NAMALWA (cell line): ENCODE results near the gene PLET1.

Experiments used
- DNase-seq: peaks from one replicate; pipeline ENCODE4 v3.0.0-alpha.2; 2015; ENCODE audit warnings: low spot score

PLET1 gene

GRCh38 chr11:112260490-112260889 is at the start of gene PLET1:
Gene PLET1 (minus strand): TSS chr11:112260860. CDS start chr11:112260589, 271 bp downstream.
- no peak for DNase-seq

- DNase-seq: no peak
Observed at GRCh38 chr11:112310419-112310818, 49.8 kb upstream of the PLET1 start.

GRCh38 chr11:112308651-112309050 is 48.0 kb upstream of the PLET1 start:
- DNase-seq: no peak

- DNase-seq: no peak
Observed at GRCh38 chr11:112307616-112308015, 47.0 kb upstream of the PLET1 start.

GRCh38 chr11:112306230-112306629 is 45.6 kb upstream of the PLET1 start:
- no peak for DNase-seq

- no peak for DNase-seq
Observed at GRCh38 chr11:112304914-112305313, 44.3 kb upstream of the PLET1 start.

GRCh38 chr11:112303616-112304015 is 43.0 kb upstream of the PLET1 start:
- no peak for DNase-seq

- DNase-seq: no peak
Observed at GRCh38 chr11:112302226-112302868, 41.7 kb upstream of the PLET1 start.

GRCh38 chr11:112300094-112300786 is 39.6 kb upstream of the PLET1 start:
- no peak for DNase-seq

GRCh38 chr11:112298535-112298934 is 37.9 kb upstream of the PLET1 start:
- no peak for DNase-seq

GRCh38 chr11:112297248-112297866 is 36.7 kb upstream of the PLET1 start:
- no peak for DNase-seq

- no peak for DNase-seq
Observed at GRCh38 chr11:112296044-112296443, 35.4 kb upstream of the PLET1 start.

- DNase-seq: no peak
Observed at GRCh38 chr11:112294688-112295340, 34.2 kb upstream of the PLET1 start.

GRCh38 chr11:112293614-112294013 is 33.0 kb upstream of the PLET1 start:
- no peak for DNase-seq

GRCh38 chr11:112292785-112293407 is 32.2 kb upstream of the PLET1 start:
- DNase-seq: no peak

GRCh38 chr11:112292188-112292587 is 31.5 kb upstream of the PLET1 start:
- no peak for DNase-seq

GRCh38 chr11:112291191-112291590 is 30.5 kb upstream of the PLET1 start:
- DNase-seq: no peak

GRCh38 chr11:112290493-112290850 is 29.8 kb upstream of the PLET1 start:
- no peak for DNase-seq

- DNase-seq: peak; percentile 72
Observed at GRCh38 chr11:112289588-112290492, 29.2 kb upstream of the PLET1 start.

GRCh38 chr11:112288021-112288420 is 27.4 kb upstream of the PLET1 start:
- no peak for DNase-seq

- no peak for DNase-seq
Observed at GRCh38 chr11:112285841-112286311, 25.2 kb upstream of the PLET1 start.
